Measurements from ENCODE around the gene SMIM5. TPM values are rescaled to one million over a fixed set of nuclear protein-coding genes. Genes with fewer than 3 reads are reported as not detected.

Gene SMIM5
- total RNA-seq, 2 donors from 2014 or later = 6.4 to 12.0 TPM

DNA sequence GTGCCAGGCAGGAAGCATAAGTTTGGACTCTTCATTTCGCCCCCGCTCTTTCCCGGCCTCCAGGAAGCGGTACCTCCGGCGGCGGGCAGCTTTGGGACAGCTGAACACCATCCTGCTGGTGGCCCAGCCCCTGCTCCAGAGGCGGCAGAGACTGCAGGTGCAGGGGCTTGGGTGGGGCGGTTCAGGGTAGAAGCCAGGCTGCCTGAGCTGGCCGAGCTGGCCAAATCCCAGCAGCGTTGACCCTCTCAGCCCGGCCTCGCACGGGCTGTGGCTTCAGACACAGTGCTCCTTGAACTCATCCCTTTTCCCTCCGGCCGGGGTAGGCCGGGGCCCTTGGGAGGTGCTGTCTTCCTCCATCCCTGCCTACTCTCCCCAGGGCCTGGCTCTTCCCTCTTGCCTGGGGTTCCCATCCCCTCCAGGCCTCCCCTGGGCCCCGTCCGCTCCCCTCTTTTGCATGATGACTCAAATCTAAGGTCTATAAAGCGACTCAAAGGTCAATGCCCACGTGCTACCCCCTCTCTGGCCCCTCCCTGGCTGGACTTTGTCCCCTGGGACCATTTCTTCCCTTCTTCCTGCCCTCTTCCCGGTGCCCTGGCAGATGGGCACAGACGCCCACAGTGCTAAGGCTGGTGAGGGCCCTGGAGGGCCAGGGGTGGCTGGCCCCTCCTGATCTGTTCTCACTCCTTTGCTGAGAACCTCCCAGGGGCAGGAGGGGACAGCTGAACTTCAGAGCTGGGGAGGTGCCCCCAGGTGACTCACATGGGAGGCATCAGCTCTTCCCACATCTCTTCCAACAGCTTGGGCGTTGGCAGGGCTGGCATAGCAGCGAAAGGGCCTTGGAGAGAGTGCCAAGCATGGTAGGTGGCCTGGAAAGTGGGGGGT, 22.9 kb upstream of the SMIM5 start:
- H3K27ac ChIP-seq = no peak overlapping the region
- TF ChIP-seq, protein P1, sequence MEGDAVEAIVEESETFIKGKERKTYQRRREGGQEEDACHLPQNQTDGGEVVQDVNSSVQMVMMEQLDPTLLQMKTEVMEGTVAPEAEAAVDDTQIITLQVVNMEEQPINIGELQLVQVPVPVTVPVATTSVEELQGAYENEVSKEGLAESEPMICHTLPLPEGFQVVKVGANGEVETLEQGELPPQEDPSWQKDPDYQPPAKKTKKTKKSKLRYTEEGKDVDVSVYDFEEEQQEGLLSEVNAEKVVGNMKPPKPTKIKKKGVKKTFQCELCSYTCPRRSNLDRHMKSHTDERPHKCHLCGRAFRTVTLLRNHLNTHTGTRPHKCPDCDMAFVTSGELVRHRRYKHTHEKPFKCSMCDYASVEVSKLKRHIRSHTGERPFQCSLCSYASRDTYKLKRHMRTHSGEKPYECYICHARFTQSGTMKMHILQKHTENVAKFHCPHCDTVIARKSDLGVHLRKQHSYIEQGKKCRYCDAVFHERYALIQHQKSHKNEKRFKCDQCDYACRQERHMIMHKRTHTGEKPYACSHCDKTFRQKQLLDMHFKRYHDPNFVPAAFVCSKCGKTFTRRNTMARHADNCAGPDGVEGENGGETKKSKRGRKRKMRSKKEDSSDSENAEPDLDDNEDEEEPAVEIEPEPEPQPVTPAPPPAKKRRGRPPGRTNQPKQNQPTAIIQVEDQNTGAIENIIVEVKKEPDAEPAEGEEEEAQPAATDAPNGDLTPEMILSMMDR (IDR thresholded peaks at IDR 0.05) = no peak
- DNase-seq (ENCODE audit: low spot score) = no peak

DNA sequence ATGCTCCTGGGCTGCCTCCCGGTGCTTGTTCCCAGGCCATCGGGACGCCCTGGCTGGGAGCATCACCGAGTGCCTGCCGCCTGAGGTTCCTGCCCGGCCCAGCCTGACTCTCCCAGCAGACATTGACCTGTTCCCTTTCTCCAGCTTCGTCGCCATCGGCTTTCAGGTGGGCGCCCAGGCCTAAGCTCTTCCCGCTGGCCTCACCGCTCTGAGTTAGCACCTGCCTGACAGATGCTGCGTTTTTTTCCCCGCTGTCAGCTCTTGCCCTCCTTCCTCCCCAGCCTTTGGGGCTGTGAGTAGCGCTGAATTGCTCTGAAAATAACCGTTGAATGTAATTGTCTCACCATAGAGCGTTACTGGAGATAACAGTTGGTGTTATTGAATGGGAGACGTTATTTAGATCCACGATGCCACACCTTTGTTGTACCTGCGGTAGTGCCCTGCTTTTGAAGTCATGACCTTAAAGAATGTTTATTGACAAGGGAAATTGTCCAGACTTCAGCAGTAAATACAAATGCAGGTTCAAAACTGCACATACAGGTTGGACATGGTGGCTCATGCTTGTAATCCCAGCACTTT, 21.3 kb upstream of the SMIM5 start:
- H3K27ac ChIP-seq = no peak overlapping the region
- H3K4me3 ChIP-seq = no peak overlapping the region
- H3K9me3 ChIP-seq = no peaks in the 10 kb centered on the region
- H3K27me3 ChIP-seq = no peaks in the 10 kb centered on the region
- no peaks in the 10 kb centered on the region for H3K4me1 ChIP-seq
- no peak for DNase-seq (ENCODE audit: low spot score)
- TF ChIP-seq, protein P1 (IDR thresholded peaks at IDR 0.05) = no peak
- H3K36me3 ChIP-seq = peaks cover 38% of the 10 kb centered on the region

More for the DNA sequence above, 22.9 kb upstream of the SMIM5 start:
- peaks cover 25% of the 10 kb centered on the region for H3K36me3 ChIP-seq
- H3K9me3 ChIP-seq = no peaks in the 10 kb centered on the region
- no peak overlapping the region for H3K4me3 ChIP-seq
- no peaks in the 10 kb centered on the region for H3K27me3 ChIP-seq
- H3K4me1 ChIP-seq = no peaks in the 10 kb centered on the region

DNA sequence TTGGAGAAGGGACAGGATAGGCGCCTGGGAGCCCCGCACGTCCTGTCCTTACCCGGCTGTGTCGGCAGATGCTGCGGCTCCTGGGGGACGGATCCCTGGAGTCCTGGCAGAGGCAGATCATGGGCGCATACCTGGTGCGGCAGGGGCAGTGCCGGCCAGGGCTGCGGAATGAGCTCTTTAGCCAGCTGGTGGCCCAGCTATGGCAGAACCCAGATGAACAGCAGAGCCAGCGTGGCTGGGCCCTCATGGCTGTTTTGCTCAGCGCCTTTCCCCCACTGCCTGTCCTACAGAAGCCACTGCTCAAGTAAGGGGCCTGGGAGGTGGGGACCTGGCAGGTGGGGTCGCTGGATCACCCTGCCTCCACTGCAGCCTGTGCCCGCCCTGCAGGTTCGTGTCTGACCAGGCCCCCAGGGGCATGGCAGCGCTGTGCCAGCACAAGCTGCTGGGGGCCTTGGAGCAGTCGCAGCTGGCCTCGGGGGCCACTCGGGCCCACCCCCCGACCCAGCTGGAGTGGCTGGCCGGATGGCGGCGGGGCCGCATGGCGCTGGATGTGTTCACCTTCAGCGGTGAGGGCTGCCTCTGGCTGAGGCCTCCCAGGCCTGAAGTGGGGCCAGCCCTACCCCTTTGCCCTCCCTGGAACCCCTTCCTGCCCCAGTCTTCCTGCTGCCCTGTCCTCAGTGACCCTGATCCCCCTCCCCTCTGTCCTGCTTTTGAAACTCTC, 20.2 kb upstream of the SMIM5 start:
- Histone ChIP-seq H3K4me3 (no peak overlapping the region), H3K27me3 (no peaks in the 10 kb centered on the region), H3K4me1 (no peaks in the 10 kb centered on the region), H3K27ac (no peak overlapping the region), H3K36me3 (peaks cover 42% of the 10 kb centered on the region), H3K9me3 (no peaks in the 10 kb centered on the region)
- DNase-seq (ENCODE audit: low spot score) = no peak
- TF ChIP-seq, protein P1 (IDR thresholded peaks at IDR 0.05) = no peak

DNA sequence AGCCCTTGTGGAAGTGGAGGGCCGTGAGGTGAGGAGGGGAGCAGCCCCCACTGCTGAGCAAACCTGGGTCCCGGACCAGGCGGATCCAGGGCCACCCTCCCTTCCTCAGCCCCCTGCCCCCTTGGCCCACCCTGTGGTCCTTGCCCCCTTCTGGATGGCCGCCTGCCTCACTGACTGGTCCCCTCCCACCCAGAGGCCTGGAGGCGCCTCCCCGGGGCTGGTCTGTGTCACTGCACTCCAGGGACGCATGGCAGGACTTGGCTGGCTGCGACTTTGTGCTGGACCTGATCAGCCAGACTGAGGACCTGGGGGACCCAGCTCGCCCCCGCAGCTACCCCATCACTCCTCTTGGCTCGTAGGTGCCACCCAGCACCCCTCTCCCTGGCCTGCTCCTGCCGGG, 19.2 kb upstream of the SMIM5 start:
- Histone ChIP-seq H3K4me1 (no peaks in the 10 kb centered on the region), H3K27me3 (no peaks in the 10 kb centered on the region), H3K9me3 (no peaks in the 10 kb centered on the region), H3K4me3 (no peak overlapping the region), H3K27ac (no peak overlapping the region), H3K36me3 (peaks cover 49% of the 10 kb centered on the region)
- no peak for DNase-seq (ENCODE audit: low spot score)
- TF ChIP-seq, protein P1 (IDR thresholded peaks at IDR 0.05) = no peak

DNA sequence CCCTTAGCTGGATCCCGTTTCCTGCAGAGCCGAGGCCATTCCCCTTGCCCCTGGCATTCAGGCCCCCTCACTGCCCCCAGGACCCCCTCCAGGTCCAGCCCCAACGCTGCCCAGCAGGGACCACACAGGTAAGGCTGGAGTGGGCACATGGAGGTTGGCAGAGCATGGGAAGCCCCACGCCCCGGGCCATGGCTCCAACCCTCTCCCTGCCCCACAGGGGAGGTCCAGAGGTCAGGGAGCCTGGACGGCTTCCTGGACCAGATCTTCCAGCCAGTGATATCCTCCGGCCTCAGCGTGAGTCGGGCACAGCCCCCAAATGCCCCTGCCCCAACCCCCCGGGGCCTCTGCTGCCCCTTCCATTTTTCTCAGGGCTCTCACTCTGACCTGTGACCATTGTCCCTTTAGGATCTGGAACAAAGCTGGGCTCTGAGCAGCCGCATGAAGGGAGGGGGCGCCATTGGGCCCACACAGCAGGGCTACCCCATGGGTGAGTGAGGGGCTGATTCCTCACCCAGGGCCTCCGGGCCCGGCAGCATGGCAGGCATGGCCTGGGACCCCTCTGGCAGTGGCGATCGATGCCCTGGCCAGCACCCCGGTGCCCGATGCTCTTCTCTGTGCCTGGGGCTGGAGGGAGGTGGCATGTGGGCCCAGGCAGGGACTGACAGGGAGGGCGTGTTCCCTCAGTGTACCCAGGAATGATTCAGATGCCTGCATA, 18.5 kb upstream of the SMIM5 start:
- H3K9me3 ChIP-seq = no peaks in the 10 kb centered on the region
- peaks cover 56% of the 10 kb centered on the region for H3K36me3 ChIP-seq
- no peaks in the 10 kb centered on the region for H3K4me1 ChIP-seq
- H3K4me3 ChIP-seq = no peak overlapping the region
- TF ChIP-seq, protein P1 (IDR thresholded peaks at IDR 0.05) = no peak
- H3K27ac ChIP-seq = no peak overlapping the region
- H3K27me3 ChIP-seq = no peaks in the 10 kb centered on the region
- DNase-seq (ENCODE audit: low spot score) = no peak

Data from right atrium auricular region (tissue), 2 donors.